ENCODE measurements around the gene CCR5AS.
"Not testable (repeated sequence)": the region's sequence is repeated elsewhere in the genome, so short reads cannot be mapped to it uniquely, and the experiment has no call there.

CCR5AS gene

GRCh38 chr3:46406788-46407611 lies at the start of gene CCR5AS, which contains the start of gene CCRL2:
CCR5AS (minus strand) TSS chr3:46407066.
CCRL2 (plus strand) TSS chr3:46407259; CDS start chr3:46408080, 821 bp downstream.
- peak; percentile 18 to 28 for DNase-seq

- DNase-seq: no peak
Observed at GRCh38 chr3:46456118-46456517, 49.3 kb upstream of the CCR5AS start.

- DNase-seq: no peak
Observed at GRCh38 chr3:46455231-46456115, 48.6 kb upstream of the CCR5AS start.

GRCh38 chr3:46454606-46455005 lies 47.7 kb upstream of the CCR5AS start:
- DNase-seq: no peak

GRCh38 chr3:46454209-46454595 lies 47.3 kb upstream of the CCR5AS start:
- DNase-seq: no peak

GRCh38 chr3:46453526-46454208 lies 46.8 kb upstream of the CCR5AS start:
- DNase-seq: peak in 1 of 2 donors; percentile 9

GRCh38 chr3:46449755-46450552 lies 43.1 kb upstream of the CCR5AS start:
- no peak for DNase-seq

GRCh38 chr3:46448721-46449120 lies 41.9 kb upstream of the CCR5AS start:
- DNase-seq: no peak

GRCh38 chr3:46447228-46447985 lies 40.5 kb upstream of the CCR5AS start:
- no peak for DNase-seq

GRCh38 chr3:46442576-46443530 lies 36.0 kb upstream of the CCR5AS start:
- peak in 1 of 2 donors; percentile 48 for DNase-seq

- DNase-seq: peak; percentile 9 to 23
Observed at GRCh38 chr3:46440531-46441294, 33.8 kb upstream of the CCR5AS start.

- DNase-seq: no peak
Observed at GRCh38 chr3:46438831-46439230, 32.0 kb upstream of the CCR5AS start.

- no peak for DNase-seq
Observed at GRCh38 chr3:46435081-46435726, 28.3 kb upstream of the CCR5AS start.

GRCh38 chr3:46433841-46434240 lies 27.0 kb upstream of the CCR5AS start:
- DNase-seq: no peak

- not testable (repeated sequence) for DNase-seq
Observed at GRCh38 chr3:46433118-46433517, 26.3 kb upstream of the CCR5AS start.

- DNase-seq: not testable (repeated sequence)
Observed at GRCh38 chr3:46431905-46432304, 25.0 kb upstream of the CCR5AS start.

- DNase-seq: not testable (repeated sequence)
Observed at GRCh38 chr3:46430879-46431278, 24.0 kb upstream of the CCR5AS start.

- no peak for DNase-seq
Observed at GRCh38 chr3:46429671-46430070, 22.8 kb upstream of the CCR5AS start.

GRCh38 chr3:46429250-46429649 lies 22.4 kb upstream of the CCR5AS start:
- no peak for DNase-seq
